Right lobe of liver (tissue), 4 donors: ENCODE measurements around the gene VPS35L.

Experiments
- CTCF ChIP-seq, 4 donors: fragments of 200-600 bp in 3 of 4; fragments of 450-650 bp in 1 of 4; IDR thresholded peaks; one replicate each; pipeline versions ENCODE4 v1.5.1 to v1.8.0; 2016 to 2022; ENCODE audit warnings: antibody characterized with exemption in 4 of 4, mild to moderate bottlenecking in 2 of 4
- POLR2A ChIP-seq: fragments of 450-650 bp; IDR thresholded peaks from one replicate; pipeline ENCODE4 v1.6.1; 2017; ENCODE audit warnings: antibody characterized with exemption, mild to moderate bottlenecking
- donor health status: DM: no; HTN: no; CAD: no.
- donor health status: DM: no; HTN: no; CAD: no.
- donor health status: DM: no; HTN: yes; CAD: no.

GRCh38 chr16:19696328-19696727, 140.8 kb downstream of the VPS35L start:
- TF ChIP-seq CTCF (IDR thresholded peaks at IDR 0.05) (no peak), POLR2A (no peak)
